M059J (cell line): Measurements from ENCODE around the gene POLN. TPM values are rescaled to one million over a fixed set of nuclear protein-coding genes. Genes with fewer than 3 reads are reported as not detected.
"Not testable (repeated sequence)": the region's sequence is repeated elsewhere in the genome, so short reads cannot be mapped to it uniquely, and the experiment has no call there.

Experiments used
- DNase-seq: peaks from one replicate; pipeline ENCODE4 v3.0.0-alpha.2; 2012; ENCODE audit warnings: low read depth
- total RNA-seq: library from RNA; depleted of rRNA; stranded (reverse); fragments of >200 nt; shearing (Covaris generic); gene quantifications from 2 replicates; pipeline ENCODE4 v1.2.3, GENCODE V29; 2014

The POLN gene
- total RNA-seq, 1 experiment from 2014 or later: 0.44 TPM

- no peak for DNase-seq
Observed at GRCh38 chr4:2275546-2276251, 33.8 kb upstream of the POLN start.

DNA sequence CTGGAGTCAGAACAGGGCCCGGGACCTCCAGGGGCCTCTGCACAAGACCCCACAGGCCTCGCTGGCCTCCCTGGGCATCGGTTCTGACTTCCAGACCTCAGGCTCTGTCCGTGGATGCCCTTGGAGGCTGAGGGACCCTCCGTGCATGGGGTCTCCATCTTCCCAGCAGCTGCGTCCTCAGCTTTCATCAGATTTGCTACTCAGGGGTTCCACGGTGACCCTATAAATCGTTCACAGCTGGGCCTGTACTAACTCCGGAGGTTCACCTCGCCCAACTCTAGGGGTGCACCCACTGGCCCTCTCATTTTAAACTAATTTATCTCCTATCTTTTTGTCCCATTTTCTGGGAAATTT is 33.1 kb upstream of the POLN start:
- not testable (repeated sequence) for DNase-seq

- DNase-seq: no peak
Observed at GRCh38 chr4:2274320-2275043, 32.6 kb upstream of the POLN start.

DNA sequence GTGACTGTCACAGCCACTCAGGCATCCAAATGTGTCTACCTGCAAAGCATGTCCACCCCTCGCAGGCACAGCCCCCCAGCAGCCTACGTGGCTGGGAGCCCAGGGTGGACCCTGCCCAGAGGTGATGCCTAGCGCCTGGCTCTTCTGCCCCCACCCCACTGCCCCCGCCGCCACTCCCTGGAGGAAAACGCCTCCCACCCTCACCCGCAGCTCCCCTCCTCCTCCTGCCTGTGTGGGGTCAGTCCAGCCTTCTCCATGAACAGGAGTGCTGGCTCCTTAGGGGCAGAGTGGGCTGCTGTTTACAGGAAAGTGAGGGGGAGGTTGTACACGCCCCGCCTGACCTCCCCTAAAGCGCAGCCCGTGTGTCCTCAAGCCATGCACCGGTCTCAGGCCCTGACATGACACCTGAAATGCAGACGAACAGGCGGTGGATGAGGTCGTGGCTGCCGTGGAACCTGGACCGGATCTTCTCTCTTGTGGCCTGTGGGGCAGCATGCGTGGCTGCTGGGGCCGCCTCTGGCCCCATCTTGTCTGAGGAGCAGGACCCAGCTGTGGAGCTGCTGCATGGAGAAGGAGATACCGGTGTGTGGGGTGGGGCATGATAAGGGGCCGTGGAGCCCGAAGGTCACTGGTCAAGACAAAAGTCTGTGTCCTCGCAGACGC is 31.9 kb upstream of the POLN start:
- no peak for DNase-seq

GRCh38 chr4:2273221-2273620 is 31.3 kb upstream of the POLN start:
- DNase-seq: no peak

- no peak for DNase-seq
Observed at GRCh38 chr4:2272828-2273120, 30.9 kb upstream of the POLN start.

GRCh38 chr4:2272026-2272827 is 30.3 kb upstream of the POLN start:
- no peak for DNase-seq

DNA sequence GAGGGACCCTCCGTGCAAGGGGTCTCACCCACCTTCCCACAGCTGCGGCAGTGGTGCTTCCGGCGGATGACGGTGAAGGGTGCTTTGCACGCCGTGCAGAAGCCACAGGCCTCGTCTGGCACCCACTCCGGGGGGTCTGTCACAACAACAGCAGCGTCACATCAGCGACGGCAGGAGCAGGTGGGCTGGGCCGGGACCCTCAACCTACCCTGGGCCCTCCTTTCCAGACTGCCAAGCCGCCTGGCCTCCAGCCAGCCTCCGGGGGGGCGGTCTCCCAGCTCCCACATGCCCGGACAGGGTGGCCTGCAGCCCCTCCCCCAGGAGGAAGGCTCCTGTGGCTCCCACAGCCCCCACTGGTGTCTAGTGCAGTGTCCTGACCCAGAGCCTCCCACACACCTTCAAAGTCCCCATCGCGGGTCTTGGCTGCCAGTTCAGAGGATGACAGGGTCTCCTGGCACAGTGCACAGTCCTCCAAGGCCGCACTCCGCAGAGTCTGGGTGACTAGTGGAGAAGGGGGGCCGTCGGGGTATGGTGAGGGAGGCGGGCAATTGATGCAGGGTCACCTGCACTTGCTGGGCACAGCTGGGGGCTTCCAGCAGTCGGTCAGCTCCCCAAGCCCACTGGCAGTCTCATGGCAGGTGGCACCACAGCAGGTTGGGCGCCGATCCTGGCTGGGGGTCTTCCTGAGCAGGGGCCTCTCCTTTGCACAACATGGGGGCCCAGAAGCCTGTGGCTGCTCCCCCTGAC is 29.5 kb upstream of the POLN start:
- DNase-seq: no peak

GRCh38 chr4:2270341-2271165 is 28.6 kb upstream of the POLN start:
- no peak for DNase-seq

DNA sequence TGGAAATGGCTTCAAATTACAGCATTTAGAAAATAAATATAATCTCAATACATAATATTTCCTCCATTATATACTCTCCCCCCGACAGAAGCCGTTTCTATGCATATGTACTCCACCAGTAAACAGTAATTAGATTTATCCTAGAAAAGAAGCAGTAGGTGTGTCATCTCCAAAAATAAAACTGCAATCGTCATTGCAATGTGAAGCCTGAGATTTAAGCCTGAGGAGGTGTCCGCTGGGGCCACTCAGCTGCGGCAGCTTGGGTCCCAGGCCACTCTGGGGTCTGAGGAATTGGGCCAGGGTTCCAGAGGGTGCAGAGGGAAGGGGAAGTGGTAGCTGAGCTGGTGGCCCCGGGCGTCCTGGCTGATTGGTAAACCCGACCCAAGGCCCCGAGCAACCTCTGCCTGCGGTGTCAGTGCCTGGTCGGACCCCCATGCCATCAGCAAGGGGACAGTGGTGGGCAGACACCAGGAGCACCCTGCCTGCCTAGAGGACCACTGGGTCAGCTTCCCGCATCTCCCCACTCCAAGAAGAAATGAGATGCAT is 27.8 kb upstream of the POLN start:
- no peak for DNase-seq

DNA sequence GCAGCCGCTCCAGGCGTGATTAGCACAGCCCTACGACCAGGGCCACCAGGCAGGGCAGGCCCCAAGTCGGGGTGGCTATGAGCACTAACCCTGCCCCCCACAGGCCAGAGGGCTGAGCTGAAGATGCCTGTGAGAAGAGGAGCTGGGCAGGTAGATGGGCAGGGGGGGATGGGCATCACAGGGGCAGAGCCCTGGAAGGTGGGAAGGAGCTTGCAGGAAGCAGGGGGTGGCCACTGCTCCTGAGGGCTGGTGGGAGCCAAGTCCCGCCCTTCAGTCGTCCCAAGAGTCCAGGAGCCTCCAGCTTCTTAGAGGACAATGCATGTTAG is 27.2 kb upstream of the POLN start:
- DNase-seq: no peak

DNA sequence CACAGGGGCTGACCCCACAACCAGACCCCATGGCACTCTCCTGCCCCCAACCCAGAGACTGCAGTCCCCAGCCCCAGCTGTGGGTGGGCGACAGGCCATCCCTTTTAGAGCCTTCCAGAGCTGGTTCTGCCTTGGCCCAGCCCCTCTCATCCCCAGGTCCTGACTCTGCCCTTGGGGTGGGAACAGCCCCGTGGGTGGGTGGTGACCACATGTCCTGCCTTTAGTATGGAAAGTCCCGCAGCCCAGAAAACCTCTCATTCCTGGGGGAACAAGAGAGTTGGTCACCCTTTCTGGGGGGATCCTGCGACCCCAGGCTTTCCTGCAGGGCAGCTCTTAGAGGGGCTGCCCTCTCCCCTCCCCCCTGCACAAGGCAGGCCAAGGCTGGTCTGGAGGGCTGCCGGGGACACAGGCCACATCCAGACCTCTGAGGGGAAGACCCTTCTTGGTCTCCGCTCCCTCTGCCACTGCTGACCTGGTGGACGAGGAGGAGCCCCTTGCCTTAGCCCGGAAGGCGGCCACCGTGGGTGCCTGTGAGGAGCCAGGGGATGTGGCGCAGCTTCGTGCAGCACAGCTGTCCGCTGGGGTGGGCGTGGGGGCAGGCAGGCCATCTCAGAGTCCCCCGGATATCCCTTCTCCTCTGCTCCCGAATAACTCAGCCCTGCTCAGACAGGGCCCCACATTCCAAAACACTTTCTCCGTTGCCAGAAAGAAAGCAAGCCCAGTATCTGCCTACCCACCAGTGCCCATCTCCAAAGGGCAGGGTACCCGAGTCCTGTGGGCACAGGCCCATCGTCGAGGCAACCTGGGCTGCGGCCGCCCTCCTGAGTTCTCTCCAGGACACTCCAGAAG is 26.7 kb upstream of the POLN start:
- no peak for DNase-seq

DNA sequence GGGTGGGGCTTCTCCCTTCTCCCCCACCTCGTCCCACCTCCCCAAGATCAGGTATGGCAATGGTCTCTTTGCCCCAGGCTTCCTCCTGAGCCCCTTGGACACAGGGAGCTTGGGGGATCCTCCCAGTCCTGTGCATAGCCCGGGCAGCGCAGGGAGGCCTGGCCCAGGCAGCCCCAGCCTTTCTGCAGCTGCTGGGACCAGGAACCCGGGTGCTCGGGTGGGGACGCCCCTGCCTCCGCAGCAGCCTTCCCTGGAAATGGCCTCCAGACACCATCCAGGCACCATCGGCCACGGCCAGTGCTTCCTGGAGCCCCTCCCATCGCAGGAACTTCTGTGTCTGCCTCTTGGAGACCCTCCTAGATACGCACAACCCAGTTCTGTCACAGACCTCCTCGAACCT is 25.9 kb upstream of the POLN start:
- DNase-seq: no peak

DNA sequence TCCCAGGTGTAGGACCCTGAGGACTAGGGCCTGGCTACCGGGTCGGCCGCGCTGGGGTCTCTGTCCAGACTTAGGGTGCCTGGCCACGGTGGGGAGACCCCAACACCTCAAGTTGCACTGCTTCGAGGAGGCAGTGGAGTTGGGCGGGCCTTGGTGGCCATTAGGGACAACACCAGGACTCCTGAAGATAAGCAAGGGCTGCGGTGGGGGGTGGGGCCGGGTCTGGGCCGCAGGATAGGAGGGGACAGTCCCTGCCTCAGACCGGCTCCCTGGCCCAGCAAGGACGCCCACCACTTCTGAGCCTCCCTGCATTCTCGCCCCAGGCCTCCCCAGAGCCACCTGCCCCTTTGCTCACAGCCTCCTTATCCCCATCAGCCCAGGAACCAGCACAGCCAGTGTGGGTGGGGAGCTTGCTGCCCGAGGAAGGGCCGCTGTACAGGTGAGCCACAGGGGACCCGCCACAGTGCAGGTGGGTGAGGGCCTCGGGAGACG is 25.4 kb upstream of the POLN start:
- no peak for DNase-seq

- no peak for DNase-seq
Observed at GRCh38 chr4:2266821-2267220, 24.9 kb upstream of the POLN start.

DNA sequence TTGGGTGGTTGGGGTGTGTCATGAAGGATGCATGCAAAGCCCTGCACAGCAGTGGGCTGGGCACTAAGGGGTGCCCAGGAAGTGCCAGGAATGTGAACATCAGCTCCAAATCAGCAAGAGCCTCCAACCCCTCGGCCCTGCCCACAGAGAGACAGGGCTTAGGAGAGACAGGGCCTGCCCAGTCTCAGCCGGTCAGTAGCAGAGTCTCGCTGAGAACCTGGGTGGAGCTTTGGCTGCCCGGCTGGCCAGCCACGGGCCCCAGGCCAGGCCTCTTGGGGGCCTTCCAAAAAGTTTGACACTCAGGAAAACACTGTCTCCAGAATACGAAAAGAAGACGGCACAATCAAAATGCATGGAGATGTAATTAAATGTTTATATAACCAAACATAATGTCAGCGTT is 24.3 kb upstream of the POLN start:
- no peak for DNase-seq

GRCh38 chr4:2265113-2266110 is 23.5 kb upstream of the POLN start:
- DNase-seq: no peak

- DNase-seq: no peak
Observed at GRCh38 chr4:2264481-2265041, 22.6 kb upstream of the POLN start.
